ENCODE data around the gene EFCAB5. TPM values are rescaled to one million over a fixed set of nuclear protein-coding genes. Genes with fewer than 3 reads are reported as not detected.

EFCAB5 gene
- total and polyA plus RNA-seq, 2 donors (not counting 1 experiment from before 2014, with no cell fraction given) = 0.54 to 3.0 TPM

DNA sequence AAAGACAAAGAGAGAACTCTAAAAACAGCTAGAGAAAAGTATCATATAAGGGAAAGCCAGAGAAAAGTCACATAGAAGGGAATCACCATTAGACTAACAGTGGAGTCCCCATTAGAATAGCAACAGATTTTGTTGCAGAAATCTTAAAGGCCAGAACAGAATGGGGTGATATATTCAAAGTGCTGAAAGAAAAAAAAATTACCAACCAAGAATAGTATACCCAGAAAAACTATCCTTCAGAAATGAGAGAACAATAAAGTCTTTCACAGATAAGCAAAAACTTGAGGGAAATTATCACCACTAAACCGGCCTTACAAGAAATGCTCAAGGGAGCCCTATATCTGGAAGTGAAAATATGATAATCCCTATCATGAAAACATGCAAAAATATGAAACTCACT lies 123.3 kb downstream of the EFCAB5 start:
- no peak overlapping the region for H2AFZ ChIP-seq (ENCODE audit: insufficient read depth, low read depth, low read length, poor library complexity, severe bottlenecking)
- no peak overlapping the region for H3K4me2 ChIP-seq (replicated peaks; ENCODE audit: low read depth, low read length, poor library complexity, severe bottlenecking)
- ChIA-PET CTCF (no interaction called here), POLR2A (no interaction called here)
- no peak for TF ChIP-seq CTCF (IDR thresholded peaks at IDR 0.05)
- TF ChIP-seq EZH2 (IDR thresholded peaks at IDR 0.05; ENCODE audit: borderline replicate concordance, insufficient read depth, low read depth, low read length, poor library complexity, severe bottlenecking) = no peak
- intact Hi-C loops (cut with micrococcal nuclease) = no loop called here
- Mint-ChIP-seq H3K4me1 (no peaks in the 10 kb centered on the region), H3K27me3 (peaks cover 30% of the 10 kb centered on the region), H3K4me3 (no peak overlapping the region), H3K27ac (no peak overlapping the region), H3K9me3 (ENCODE audit: insufficient read depth) (peaks cover 16% of the 10 kb centered on the region)
- peaks cover 0 to 9% (median 6%) of the 10 kb centered on the region in 4 experiments for H3K27me3 ChIP-seq (replicated peaks in 1 of 4; ENCODE audit: control extremely low read depth in 1 of 4, control insufficient read depth in 3 of 4, insufficient read depth in 4 of 4, low read length in 3 of 4)
- no peaks in the 10 kb centered on the region for H3K4me1 ChIP-seq (ENCODE audit: control insufficient read depth in 2 of 2, insufficient read depth in 2 of 2, low read length in 2 of 2)
- no peak overlapping the region for H3K27ac ChIP-seq (ENCODE audit: low read length in 2 of 2)
- no CpG with 5 or more reads among the region's 1 CpG for WGBS (ENCODE audit: insufficient coverage)
- H3K36me3 ChIP-seq (replicated peaks in 1 of 2; ENCODE audit: control extremely low read depth in 1 of 2, control insufficient read depth in 1 of 2, extremely low read depth in 1 of 2, insufficient read depth in 2 of 2, low read length in 1 of 2) = no peaks in the 10 kb centered on the region
- DNase-seq (no peak), ATAC-seq (ENCODE audit: low read depth) (no peak)
- H3K4me3 ChIP-seq (ENCODE audit: control extremely low read depth in 1 of 5, extremely low read depth in 1 of 5, insufficient read depth in 1 of 5, low read depth in 2 of 5, low read length in 4 of 5) = no peak overlapping the region
- H3K9me3 ChIP-seq (ENCODE audit: control extremely low read depth in 1 of 3, control insufficient read depth in 2 of 3, insufficient read depth in 1 of 3, low read length in 2 of 3) = peaks cover 4 to 31% (median 23%) of the 10 kb centered on the region in 3 donors
- H3K9ac ChIP-seq (ENCODE audit: low read length) = no peak overlapping the region
- no peaks in the 10 kb centered on the region for H4K20me1 ChIP-seq (ENCODE audit: control insufficient read depth, insufficient read depth, low read length, poor library complexity, severe bottlenecking)
- H3K79me2 ChIP-seq (ENCODE audit: control insufficient read depth, insufficient read depth, low read length) = no peaks in the 10 kb centered on the region

- H3K4me2 ChIP-seq (replicated peaks; ENCODE audit: low read depth, low read length, poor library complexity, severe bottlenecking) = no peak overlapping the region
- TF ChIP-seq CTCF (IDR thresholded peaks at IDR 0.05) (no peak), EZH2 (IDR thresholded peaks at IDR 0.05; ENCODE audit: borderline replicate concordance, insufficient read depth, low read depth, low read length, poor library complexity, severe bottlenecking) (no peak)
- no peak for DNase-seq
- H2AFZ ChIP-seq (ENCODE audit: insufficient read depth, low read depth, low read length, poor library complexity, severe bottlenecking) = no peak overlapping the region
- no peaks in the 10 kb centered on the region for H3K4me1 ChIP-seq (ENCODE audit: control insufficient read depth in 2 of 2, insufficient read depth in 2 of 2, low read length in 2 of 2)
- Mint-ChIP-seq H3K27ac (no peak overlapping the region), H3K4me3 (no peak overlapping the region), H3K27me3 (peaks cover 24% of the 10 kb centered on the region), H3K4me1 (no peaks in the 10 kb centered on the region), H3K9me3 (ENCODE audit: insufficient read depth) (peaks cover 16% of the 10 kb centered on the region)
- no peak for ATAC-seq (ENCODE audit: low read depth)
- ChIA-PET POLR2A (no interaction called here), CTCF (interaction anchor here (1.0 kb wide), 1 partner anchor 18 kb away, joined by 4 read pairs; no protein-coding TSS in a partner anchor)
- 96% methylated on average over 12 of the region's 16 CpGs for WGBS (ENCODE audit: insufficient coverage)
- peaks cover 4 to 21% (median 17%) of the 10 kb centered on the region in 3 donors for H3K9me3 ChIP-seq (ENCODE audit: control extremely low read depth in 1 of 3, control insufficient read depth in 2 of 3, insufficient read depth in 1 of 3, low read length in 2 of 3)
- H4K20me1 ChIP-seq (ENCODE audit: control insufficient read depth, insufficient read depth, low read length, poor library complexity, severe bottlenecking) = no peaks in the 10 kb centered on the region
- H3K27ac ChIP-seq (ENCODE audit: low read length in 2 of 2) = no peak overlapping the region
- H3K36me3 ChIP-seq (replicated peaks in 1 of 2; ENCODE audit: control extremely low read depth in 1 of 2, control insufficient read depth in 1 of 2, extremely low read depth in 1 of 2, insufficient read depth in 2 of 2, low read length in 1 of 2) = no peaks in the 10 kb centered on the region
- intact Hi-C loops (cut with micrococcal nuclease) = no loop called here
- H3K79me2 ChIP-seq (ENCODE audit: control insufficient read depth, insufficient read depth, low read length) = no peaks in the 10 kb centered on the region
- H3K27me3 ChIP-seq (replicated peaks in 1 of 4; ENCODE audit: control extremely low read depth in 1 of 4, control insufficient read depth in 3 of 4, insufficient read depth in 4 of 4, low read length in 3 of 4) = no peaks in the 10 kb centered on the region
- H3K9ac ChIP-seq (ENCODE audit: low read length) = no peak overlapping the region
- no peak overlapping the region for H3K4me3 ChIP-seq (ENCODE audit: control extremely low read depth in 1 of 5, extremely low read depth in 1 of 5, insufficient read depth in 1 of 5, low read depth in 2 of 5, low read length in 4 of 5)
These were observed 127.0 kb downstream of the EFCAB5 start for GRCh38 chr17:30068465-30068864.
